GM15510 (cell line): ENCODE measurements around the gene VPREB1.

Source experiments
- POLR2A ChIP-seq: IDR thresholded peaks from 3 replicates; pipeline ENCODE4 v1.6.1; 2011; ENCODE audit warnings: borderline replicate concordance; ENCODE audit not compliant: insufficient read length; ENCODE audit errors: extremely low read depth

The VPREB1 gene

GRCh38 chr22:22207845-22208564, 36.6 kb upstream of the VPREB1 start:
- TF ChIP-seq POLR2A: no peak

- no peak for TF ChIP-seq POLR2A
Observed at GRCh38 chr22:22208652-22209051, 35.9 kb upstream of the VPREB1 start.

- TF ChIP-seq POLR2A: no peak
Observed at GRCh38 chr22:22210375-22210774, 34.2 kb upstream of the VPREB1 start.

GRCh38 chr22:22210889-22211833, 33.4 kb upstream of the VPREB1 start:
- TF ChIP-seq POLR2A: no peak

GRCh38 chr22:22213231-22213630, 31.4 kb upstream of the VPREB1 start:
- no peak for TF ChIP-seq POLR2A

- TF ChIP-seq POLR2A: no peak
Observed at GRCh38 chr22:22214819-22215329, 29.7 kb upstream of the VPREB1 start.

- TF ChIP-seq POLR2A: no peak
Observed at GRCh38 chr22:22215659-22216449, 28.7 kb upstream of the VPREB1 start.

- no peak for TF ChIP-seq POLR2A
Observed at GRCh38 chr22:22216450-22216959, 28.1 kb upstream of the VPREB1 start.

- TF ChIP-seq POLR2A: no peak
Observed at GRCh38 chr22:22218302-22218701, 26.3 kb upstream of the VPREB1 start.

GRCh38 chr22:22219140-22219996, 25.2 kb upstream of the VPREB1 start:
- no peak for TF ChIP-seq POLR2A

GRCh38 chr22:22226448-22227187, 18.0 kb upstream of the VPREB1 start:
- TF ChIP-seq POLR2A: no peak

- TF ChIP-seq POLR2A: no peak
Observed at GRCh38 chr22:22228421-22228820, 16.2 kb upstream of the VPREB1 start.

GRCh38 chr22:22228921-22229320, 15.7 kb upstream of the VPREB1 start:
- no peak for TF ChIP-seq POLR2A
